ENCODE results near the gene PRSS37. TPM values are rescaled to one million over a fixed set of nuclear protein-coding genes. Genes with fewer than 3 reads are reported as not detected.

Gene PRSS37, protein sequence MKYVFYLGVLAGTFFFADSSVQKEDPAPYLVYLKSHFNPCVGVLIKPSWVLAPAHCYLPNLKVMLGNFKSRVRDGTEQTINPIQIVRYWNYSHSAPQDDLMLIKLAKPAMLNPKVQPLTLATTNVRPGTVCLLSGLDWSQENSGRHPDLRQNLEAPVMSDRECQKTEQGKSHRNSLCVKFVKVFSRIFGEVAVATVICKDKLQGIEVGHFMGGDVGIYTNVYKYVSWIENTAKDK
- total RNA-seq (not detected), polyA plus RNA-seq (not detected)
- long read RNA-seq, donor 1: 0 reads
- long read RNA-seq, donor 2: 0 reads
- long read RNA-seq, donor 3: 0 reads

DNA sequence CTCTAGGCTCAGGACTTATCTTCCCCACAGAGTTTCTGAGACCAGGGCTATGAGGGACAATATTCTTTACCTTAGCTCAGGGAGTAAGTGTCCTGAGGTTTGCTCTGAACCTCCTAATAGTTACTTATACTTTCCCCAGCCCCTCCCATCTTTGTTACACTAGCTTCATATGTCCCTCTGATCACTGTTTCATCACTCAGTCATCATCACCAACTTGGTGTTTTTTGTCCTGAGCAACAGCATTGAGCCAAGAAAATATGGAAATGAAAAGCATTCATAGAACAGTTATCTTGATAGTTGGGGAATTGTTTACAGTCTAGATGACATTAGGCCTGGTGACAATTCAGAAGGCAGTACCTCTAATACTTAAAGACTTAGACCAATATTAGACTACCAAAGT is at the start of gene PRSS37:
Gene PRSS37, minus strand, starts transcription at position 101 of the 400 bp plus-strand sequence. CDS start 436 bp downstream, outside the sequence.
- Histone ChIP-seq H3K9me3 (no peaks in the 10 kb centered on the region), H3K27ac (no peak within 1 kb of the TSS), H3K4me3 (no peak within 1 kb of the TSS), H3K27me3 (no peaks in the 10 kb centered on the region), H3K36me3 (no peaks in the 10 kb centered on the region), H3K4me1 (ENCODE audit: insufficient read depth) (peaks cover under 1% of the 10 kb centered on the region)
- intact Hi-C loops (cut with DNase I): no loop called here
- TF ChIP-seq EP300 (IDR thresholded peaks at IDR 0.05) (no peak), POLR2A (IDR thresholded peaks at IDR 0.05) (no peak)
- TF ChIP-seq, protein P1, sequence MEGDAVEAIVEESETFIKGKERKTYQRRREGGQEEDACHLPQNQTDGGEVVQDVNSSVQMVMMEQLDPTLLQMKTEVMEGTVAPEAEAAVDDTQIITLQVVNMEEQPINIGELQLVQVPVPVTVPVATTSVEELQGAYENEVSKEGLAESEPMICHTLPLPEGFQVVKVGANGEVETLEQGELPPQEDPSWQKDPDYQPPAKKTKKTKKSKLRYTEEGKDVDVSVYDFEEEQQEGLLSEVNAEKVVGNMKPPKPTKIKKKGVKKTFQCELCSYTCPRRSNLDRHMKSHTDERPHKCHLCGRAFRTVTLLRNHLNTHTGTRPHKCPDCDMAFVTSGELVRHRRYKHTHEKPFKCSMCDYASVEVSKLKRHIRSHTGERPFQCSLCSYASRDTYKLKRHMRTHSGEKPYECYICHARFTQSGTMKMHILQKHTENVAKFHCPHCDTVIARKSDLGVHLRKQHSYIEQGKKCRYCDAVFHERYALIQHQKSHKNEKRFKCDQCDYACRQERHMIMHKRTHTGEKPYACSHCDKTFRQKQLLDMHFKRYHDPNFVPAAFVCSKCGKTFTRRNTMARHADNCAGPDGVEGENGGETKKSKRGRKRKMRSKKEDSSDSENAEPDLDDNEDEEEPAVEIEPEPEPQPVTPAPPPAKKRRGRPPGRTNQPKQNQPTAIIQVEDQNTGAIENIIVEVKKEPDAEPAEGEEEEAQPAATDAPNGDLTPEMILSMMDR (IDR thresholded peaks at IDR 0.05): no peak
- no peak for DNase-seq

DNA sequence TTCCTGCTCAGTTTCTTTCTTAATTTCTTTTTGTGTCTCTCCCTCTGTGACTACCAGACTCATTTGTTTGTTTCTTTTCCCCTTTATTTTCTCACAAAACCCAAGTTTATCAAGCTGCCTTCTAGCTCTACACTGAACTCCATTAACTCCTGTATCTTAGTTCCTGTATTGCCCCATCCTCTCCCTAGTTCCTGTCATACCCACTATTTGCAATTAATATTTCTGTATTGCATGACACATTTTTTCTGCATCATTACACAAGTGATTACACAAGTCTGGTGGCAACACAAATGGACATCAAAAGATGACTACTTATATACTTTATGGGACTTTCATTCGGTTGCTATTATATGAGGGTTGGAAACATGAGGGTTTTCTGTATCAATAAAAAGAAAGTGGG is 48.0 kb upstream of the PRSS37 start:
- Histone ChIP-seq H3K4me3 (no peak overlapping the region), H3K27me3 (no peaks in the 10 kb centered on the region), H3K36me3 (no peaks in the 10 kb centered on the region), H3K9me3 (no peaks in the 10 kb centered on the region), H3K4me1 (ENCODE audit: insufficient read depth) (no peaks in the 10 kb centered on the region), H3K27ac (no peak overlapping the region)
- no peak for DNase-seq
- 88 to 98% (median 95%) methylated on average over 1 of the region's 1 CpG for WGBS, 3 donors
- intact Hi-C loops (cut with DNase I): no loop called here
- TF ChIP-seq EP300 (IDR thresholded peaks at IDR 0.05): no peak
- TF ChIP-seq, protein P1 (IDR thresholded peaks at IDR 0.05): no peak
- no peak for TF ChIP-seq POLR2A (IDR thresholded peaks at IDR 0.05)

DNA sequence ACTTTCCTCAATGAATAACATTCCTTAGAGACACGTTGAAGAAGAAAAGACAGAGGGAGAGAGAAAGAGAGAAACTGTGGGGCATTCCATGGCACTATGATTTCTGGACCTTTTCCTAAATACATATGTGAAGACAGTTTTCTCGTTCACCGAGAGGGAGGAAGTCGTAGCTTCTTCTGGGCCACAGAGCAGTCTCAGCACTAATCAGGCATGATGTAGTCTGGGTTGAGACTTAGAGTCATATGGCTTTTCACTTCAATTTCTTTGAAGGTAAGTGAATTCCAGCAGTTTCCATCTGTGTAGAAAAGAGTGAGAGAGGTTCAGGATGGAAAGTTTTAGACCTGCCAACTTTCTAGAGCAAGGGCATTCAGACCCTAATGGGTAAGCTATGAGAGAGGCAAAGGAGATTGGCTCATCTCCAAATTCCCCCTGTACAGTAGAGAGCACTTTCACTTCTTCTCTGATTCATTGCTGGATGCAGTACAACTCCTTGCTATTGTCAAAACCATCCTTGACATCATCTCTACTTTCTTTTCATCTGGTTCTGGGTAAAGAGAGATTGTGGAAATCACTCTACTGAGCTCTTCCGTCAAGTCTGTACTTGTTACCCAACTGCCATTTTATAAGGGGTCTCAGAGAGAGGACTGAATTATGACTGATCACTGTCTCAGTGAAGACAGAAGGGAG is 43.4 kb upstream of the PRSS37 start:
- Histone ChIP-seq H3K4me1 (ENCODE audit: insufficient read depth) (no peaks in the 10 kb centered on the region), H3K36me3 (no peaks in the 10 kb centered on the region), H3K9me3 (peaks cover 0 to 2% of the 10 kb centered on the region in 2 donors), H3K27ac (no peak overlapping the region), H3K27me3 (no peaks in the 10 kb centered on the region), H3K4me3 (no peak overlapping the region)
- TF ChIP-seq, protein P1 (IDR thresholded peaks at IDR 0.05): no peak
- TF ChIP-seq EP300 (IDR thresholded peaks at IDR 0.05) (no peak), POLR2A (IDR thresholded peaks at IDR 0.05) (no peak)
- WGBS, 3 donors: 82 to 88% (median 84%) methylated on average over 5 of the region's 5 CpGs
- intact Hi-C loops (cut with DNase I): no loop called here
- DNase-seq: no peak

DNA sequence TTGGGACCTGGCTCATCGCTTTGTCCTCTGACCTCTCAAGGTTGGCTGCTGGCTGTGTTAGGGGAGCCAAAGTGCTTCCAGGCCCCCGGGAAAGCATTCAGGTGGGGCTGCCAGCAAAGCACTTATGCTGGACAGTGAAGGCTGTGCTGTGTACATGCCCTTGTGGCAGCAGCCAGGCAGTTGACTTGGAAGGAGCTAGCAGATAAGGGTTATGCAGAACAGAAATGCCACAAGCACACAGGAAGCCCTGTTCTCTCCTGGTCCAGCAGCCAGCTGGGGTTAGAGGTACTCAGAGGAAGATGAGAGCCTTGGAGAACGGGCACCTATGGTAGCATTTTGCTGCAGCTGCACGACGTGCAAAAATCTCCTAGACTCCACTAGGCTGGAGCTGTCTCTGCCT is 39.7 kb upstream of the PRSS37 start:
- Histone ChIP-seq H3K27ac (no peak overlapping the region), H3K9me3 (peaks cover 0 to 2% of the 10 kb centered on the region in 2 donors), H3K27me3 (no peaks in the 10 kb centered on the region), H3K4me1 (ENCODE audit: insufficient read depth) (no peaks in the 10 kb centered on the region), H3K4me3 (no peak overlapping the region), H3K36me3 (no peaks in the 10 kb centered on the region)
- intact Hi-C loops (cut with DNase I): no loop called here
- TF ChIP-seq EP300 (IDR thresholded peaks at IDR 0.05): no peak
- TF ChIP-seq, protein P1 (IDR thresholded peaks at IDR 0.05): no peak
- no peak for TF ChIP-seq POLR2A (IDR thresholded peaks at IDR 0.05)
- WGBS, 3 donors: 63 to 71% (median 66%) methylated on average over 5 of the region's 5 CpGs
- DNase-seq: no peak

Measured in ovary (tissue), 10 donors.